ENCODE results near the gene C16orf54.
"Not testable (repeated sequence)": the region's sequence is repeated elsewhere in the genome, so short reads cannot be mapped to it uniquely, and the experiment has no call there.

The C16orf54 gene

DNA sequence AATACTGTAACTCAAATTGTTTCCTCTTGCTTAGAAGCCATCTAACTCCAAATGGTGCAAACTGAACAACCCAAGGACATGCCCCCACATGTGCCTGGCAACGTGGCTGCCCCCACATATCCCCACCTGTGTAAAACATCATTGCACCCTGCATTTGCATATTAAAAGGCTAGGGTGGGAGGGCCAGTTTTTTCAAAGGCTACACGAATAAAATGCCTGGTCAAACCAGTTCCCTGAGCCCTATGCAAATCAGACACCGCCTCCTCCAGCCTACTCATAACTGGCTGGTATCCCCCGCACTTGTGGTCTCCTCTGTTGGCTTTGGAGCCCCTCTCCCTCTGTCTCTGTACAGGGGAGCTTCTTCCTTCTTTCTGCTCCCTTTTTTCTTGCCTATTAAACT is 26.7 kb downstream of the C16orf54 start:
- peak overlapping the region; percentile 15; the same call in 1 of the 2 replicates for H3K27ac ChIP-seq (ENCODE audit: low read depth, low read length)
- no peaks in the 10 kb centered on the region for H3K27me3 ChIP-seq (ENCODE audit: insufficient read depth, low read length)
- H3K4me1 ChIP-seq (ENCODE audit: insufficient read depth, low read length): peaks cover 15% of the 10 kb centered on the region
- H3K36me3 ChIP-seq (ENCODE audit: insufficient read depth, low read length): peaks cover 51% of the 10 kb centered on the region
- H3K9ac ChIP-seq (ENCODE audit: low read depth, low read length): no peak overlapping the region
- 48% methylated on average over 4 of the region's 4 CpGs for WGBS
- no peaks in the 10 kb centered on the region for H3K9me3 ChIP-seq (ENCODE audit: insufficient read depth, low read depth, low read length)
- no peak overlapping the region for H3K4me3 ChIP-seq (ENCODE audit: low read length)

DNA sequence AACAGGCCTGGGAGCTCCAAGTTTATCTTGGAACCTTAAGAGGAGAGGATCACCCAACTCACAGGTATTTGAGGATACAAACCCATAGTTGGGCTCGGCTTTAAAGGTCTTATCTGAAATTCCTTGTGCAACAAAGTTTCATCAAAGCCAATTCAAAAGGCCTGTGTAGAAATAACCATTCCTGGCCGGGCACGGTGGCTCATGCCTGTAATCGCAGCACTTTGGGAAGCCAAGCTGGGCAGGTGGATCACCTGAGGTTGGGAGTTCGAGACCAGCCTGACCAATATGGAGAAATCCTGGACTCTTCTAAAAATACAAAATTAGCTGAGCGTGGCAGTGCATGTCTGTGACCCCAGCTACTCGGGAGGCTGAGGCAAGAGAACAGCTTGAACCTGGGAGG is 28.7 kb downstream of the C16orf54 start:
- Histone ChIP-seq H3K4me3 (ENCODE audit: low read length) (no peak overlapping the region), H3K4me1 (ENCODE audit: insufficient read depth, low read length) (peaks cover 23% of the 10 kb centered on the region), H3K9me3 (ENCODE audit: insufficient read depth, low read depth, low read length) (no peaks in the 10 kb centered on the region), H3K27me3 (ENCODE audit: insufficient read depth, low read length) (no peaks in the 10 kb centered on the region), H3K27ac (ENCODE audit: low read depth, low read length) (no peak overlapping the region), H3K9ac (ENCODE audit: low read depth, low read length) (no peak overlapping the region), H3K36me3 (ENCODE audit: insufficient read depth, low read length) (peaks cover 54% of the 10 kb centered on the region)
- 96% methylated on average over 7 of the region's 7 CpGs for WGBS

DNA sequence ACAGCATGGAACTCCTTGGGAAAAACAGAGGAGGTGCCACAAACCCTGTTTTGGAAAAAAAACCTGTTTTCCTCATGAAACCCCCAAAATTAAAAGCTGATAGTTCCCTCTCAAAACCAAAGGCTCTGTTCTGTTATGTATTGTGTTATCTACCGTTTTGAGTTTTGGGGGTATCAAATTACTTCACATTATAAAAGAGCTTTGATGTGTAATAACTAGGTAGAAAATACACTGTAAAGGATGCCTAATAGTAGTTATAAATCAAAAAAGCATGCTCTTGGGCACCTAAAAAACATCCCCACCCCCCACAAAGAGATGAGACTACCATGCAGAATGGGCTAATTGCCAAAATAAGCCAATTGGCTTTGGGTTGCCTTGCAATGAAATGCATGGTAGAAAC is 30.8 kb downstream of the C16orf54 start:
- Histone ChIP-seq H3K4me3 (ENCODE audit: low read length) (no peak overlapping the region), H3K36me3 (ENCODE audit: insufficient read depth, low read length) (peaks cover 69% of the 10 kb centered on the region), H3K9ac (ENCODE audit: low read depth, low read length) (no peak overlapping the region), H3K27ac (ENCODE audit: low read depth, low read length) (no peak overlapping the region; the same call in 1 of the 2 replicates), H3K4me1 (ENCODE audit: insufficient read depth, low read length) (peaks cover 33% of the 10 kb centered on the region), H3K27me3 (ENCODE audit: insufficient read depth, low read length) (no peaks in the 10 kb centered on the region), H3K9me3 (ENCODE audit: insufficient read depth, low read depth, low read length) (no peaks in the 10 kb centered on the region)
- no CpG with 5 or more reads among the region's 1 CpG for WGBS

DNA sequence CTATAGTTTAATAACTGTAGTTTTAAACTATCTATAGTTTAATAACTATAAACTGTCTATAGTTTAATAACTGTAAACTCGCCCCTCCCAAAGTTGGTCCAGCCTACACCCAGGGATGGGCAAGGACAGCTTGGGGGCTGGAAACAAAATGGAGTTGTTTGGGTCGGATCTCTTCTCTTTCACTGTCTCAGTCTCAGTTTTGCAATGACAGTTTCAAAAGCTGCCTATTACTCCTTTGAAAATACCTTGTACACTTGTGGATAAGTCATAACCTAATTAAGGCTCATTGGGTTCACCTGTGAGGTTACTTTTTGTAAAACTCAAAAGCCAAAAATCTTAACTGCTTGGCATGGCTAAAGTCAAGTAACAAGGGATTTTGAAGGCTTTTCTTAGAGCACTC is 31.4 kb downstream of the C16orf54 start:
- Histone ChIP-seq H3K4me3 (ENCODE audit: low read length) (no peak overlapping the region), H3K27me3 (ENCODE audit: insufficient read depth, low read length) (no peaks in the 10 kb centered on the region), H3K9ac (ENCODE audit: low read depth, low read length) (no peak overlapping the region), H3K9me3 (ENCODE audit: insufficient read depth, low read depth, low read length) (no peaks in the 10 kb centered on the region), H3K4me1 (ENCODE audit: insufficient read depth, low read length) (peaks cover 33% of the 10 kb centered on the region), H3K36me3 (ENCODE audit: insufficient read depth, low read length) (peaks cover 69% of the 10 kb centered on the region), H3K27ac (ENCODE audit: low read depth, low read length) (no peak overlapping the region)
- 100% methylated on average over 1 of the region's 2 CpGs for WGBS

DNA sequence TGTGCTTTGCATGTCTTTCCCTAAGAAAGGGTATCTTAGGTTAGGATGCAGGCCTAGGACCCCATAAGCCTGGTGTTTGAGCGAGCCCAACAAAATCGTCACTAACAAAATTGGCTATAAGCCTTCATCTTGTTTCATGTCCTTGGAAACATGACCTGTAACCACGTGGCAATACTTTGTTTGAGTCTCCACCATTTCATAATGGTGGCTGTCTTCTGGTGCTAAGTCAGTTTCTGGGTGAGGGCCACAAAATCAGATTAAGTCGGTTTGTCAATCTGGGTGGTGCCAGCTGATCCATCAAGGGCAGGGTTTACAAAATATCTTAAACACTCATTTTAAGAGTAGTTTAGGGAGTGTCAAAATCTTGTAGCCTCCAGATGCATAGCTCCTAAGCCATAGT is 33.0 kb downstream of the C16orf54 start:
- no peaks in the 10 kb centered on the region for H3K27me3 ChIP-seq (ENCODE audit: insufficient read depth, low read length)
- WGBS: 58% methylated on average over 4 of the region's 4 CpGs
- H3K9me3 ChIP-seq (ENCODE audit: insufficient read depth, low read depth, low read length): no peaks in the 10 kb centered on the region
- H3K9ac ChIP-seq (ENCODE audit: low read depth, low read length): no peak overlapping the region
- H3K4me3 ChIP-seq (ENCODE audit: low read length): no peak overlapping the region
- H3K36me3 ChIP-seq (ENCODE audit: insufficient read depth, low read length): peaks cover 63% of the 10 kb centered on the region
- H3K27ac ChIP-seq (ENCODE audit: low read depth, low read length): peak overlapping the region; percentile 41; the same call in 1 of the 2 replicates
- peaks cover 26% of the 10 kb centered on the region for H3K4me1 ChIP-seq (ENCODE audit: insufficient read depth, low read length)

DNA sequence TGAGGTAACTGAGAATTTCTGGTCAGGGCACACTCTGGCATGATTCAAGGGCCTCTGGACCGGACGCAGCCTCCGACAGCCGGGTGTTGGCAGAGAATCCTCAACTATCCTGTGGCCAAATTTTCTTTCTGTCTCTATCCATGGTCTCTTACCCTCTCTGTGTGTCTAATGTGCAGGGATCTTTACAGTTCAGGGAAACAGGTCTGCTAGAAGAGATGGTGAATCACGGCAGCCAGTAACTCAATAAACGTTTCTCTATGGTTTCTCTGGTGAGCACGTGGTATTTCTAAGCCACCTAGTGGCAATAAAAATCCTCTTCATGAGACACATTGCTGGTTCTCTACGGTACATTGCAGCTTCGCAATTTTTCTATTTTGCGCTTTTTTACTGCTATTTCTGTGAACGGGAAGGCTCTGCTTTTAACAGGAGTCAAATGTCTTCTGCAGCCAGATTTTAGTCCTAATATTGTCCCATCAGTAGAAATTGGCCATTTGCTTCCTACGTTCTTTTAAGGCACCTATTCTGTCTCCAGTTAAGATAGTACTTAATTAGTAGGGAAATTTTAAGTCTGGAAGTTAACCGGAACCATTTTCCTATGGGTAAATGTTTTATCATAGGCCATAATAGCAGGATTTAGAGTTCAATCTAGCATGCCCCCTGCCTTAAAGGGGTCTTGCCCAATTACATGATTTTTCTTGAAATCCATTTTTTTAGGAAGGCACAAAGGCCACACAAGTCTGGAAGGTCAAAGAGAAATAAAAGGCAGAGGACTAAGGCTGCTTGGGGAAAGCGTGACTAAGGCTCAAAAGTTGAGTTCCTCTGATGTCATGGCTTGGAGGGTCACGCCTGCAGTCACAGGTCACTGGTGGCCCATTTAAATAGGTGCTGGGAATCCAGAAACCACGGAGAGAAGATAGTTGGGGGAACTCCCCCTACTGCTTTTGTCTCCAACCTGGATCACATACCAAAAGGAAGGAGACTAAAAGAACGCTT is 35.3 kb downstream of the C16orf54 start:
- H3K27ac ChIP-seq (ENCODE audit: low read depth, low read length): peak overlapping the region; percentile 96
- WGBS: 10% methylated on average over 16 of the region's 17 CpGs
- peaks cover 26% of the 10 kb centered on the region for H3K4me1 ChIP-seq (ENCODE audit: insufficient read depth, low read length)
- peak overlapping the region; percentile 97 for H3K9ac ChIP-seq (ENCODE audit: low read depth, low read length)
- H3K4me3 ChIP-seq (ENCODE audit: low read length): peak overlapping the region; percentile 76
- no peaks in the 10 kb centered on the region for H3K27me3 ChIP-seq (ENCODE audit: insufficient read depth, low read length)
- peaks cover 42% of the 10 kb centered on the region for H3K36me3 ChIP-seq (ENCODE audit: insufficient read depth, low read length)
- H3K9me3 ChIP-seq (ENCODE audit: insufficient read depth, low read depth, low read length): no peaks in the 10 kb centered on the region

DNA sequence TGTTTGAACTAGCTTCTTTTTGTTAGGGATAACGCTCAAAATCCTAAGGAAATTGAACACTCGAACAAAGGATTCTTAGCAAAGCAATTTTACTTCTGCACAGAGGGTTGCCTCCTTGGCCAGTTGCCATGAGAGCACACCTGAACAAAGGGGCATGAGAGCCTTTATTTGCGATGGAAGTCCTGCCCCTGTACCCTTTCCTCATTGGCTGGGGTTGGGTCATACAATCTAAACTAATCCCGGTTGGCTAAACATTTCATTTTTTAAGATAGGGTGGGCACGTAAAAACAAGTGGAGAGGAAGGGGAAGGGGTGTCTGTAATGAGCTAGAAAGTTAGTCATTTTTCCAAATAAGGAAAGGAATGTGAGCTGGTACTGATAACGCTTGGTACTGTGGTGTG is 36.1 kb downstream of the C16orf54 start:
- H3K27ac ChIP-seq (ENCODE audit: low read depth, low read length): peak overlapping the region; percentile 96
- not testable (repeated sequence) for H3K9me3 ChIP-seq (ENCODE audit: insufficient read depth, low read depth, low read length); H3K27me3 ChIP-seq (ENCODE audit: insufficient read depth, low read length)
- WGBS: 1% methylated on average over 6 of the region's 6 CpGs
- H3K4me1 ChIP-seq (ENCODE audit: insufficient read depth, low read length): peaks cover 23% of the 10 kb centered on the region
- H3K9ac ChIP-seq (ENCODE audit: low read depth, low read length): peak overlapping the region; percentile 97
- peaks cover 34% of the 10 kb centered on the region for H3K36me3 ChIP-seq (ENCODE audit: insufficient read depth, low read length)
- peak overlapping the region; percentile 76 for H3K4me3 ChIP-seq (ENCODE audit: low read length)

DNA sequence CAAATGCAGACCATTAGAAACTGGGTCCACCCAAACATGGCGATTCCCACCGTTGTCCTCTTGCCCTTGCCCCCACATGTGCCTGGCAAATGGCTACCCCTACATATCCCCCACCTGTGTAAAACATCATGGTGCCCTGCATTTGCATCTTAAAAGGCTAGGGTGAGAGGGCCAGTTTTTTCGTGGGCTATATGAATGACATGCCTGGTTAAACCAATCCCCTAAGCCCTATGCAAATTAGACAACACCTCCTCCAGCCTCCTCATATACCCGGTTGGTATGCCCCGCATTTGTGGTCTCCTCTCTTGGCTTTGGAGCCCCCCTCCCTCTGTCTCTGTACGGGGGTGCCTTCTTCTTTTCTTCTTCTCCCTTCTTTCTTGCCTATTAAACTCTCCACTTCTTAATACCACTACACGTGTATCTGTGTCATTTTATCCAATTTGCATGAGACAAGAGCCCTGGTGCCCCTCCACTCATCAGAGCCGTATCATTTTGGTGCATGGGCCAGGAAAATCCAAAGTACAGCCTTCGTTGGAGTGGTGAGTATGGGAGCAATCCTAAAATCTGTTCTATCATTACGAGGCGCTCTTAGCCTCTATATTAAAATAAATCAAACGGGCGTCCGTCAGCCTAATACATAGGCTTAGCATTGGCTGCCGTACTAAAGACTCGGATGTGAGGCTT is 36.7 kb downstream of the C16orf54 start:
- peak overlapping the region; percentile 76 for H3K4me3 ChIP-seq (ENCODE audit: low read length)
- peaks cover 22% of the 10 kb centered on the region for H3K4me1 ChIP-seq (ENCODE audit: insufficient read depth, low read length)
- 2% methylated on average over 15 of the region's 16 CpGs for WGBS
- H3K27me3 ChIP-seq (ENCODE audit: insufficient read depth, low read length): no peaks in the 10 kb centered on the region
- peak overlapping the region; percentile 97 for H3K9ac ChIP-seq (ENCODE audit: low read depth, low read length)
- peaks cover 28% of the 10 kb centered on the region for H3K36me3 ChIP-seq (ENCODE audit: insufficient read depth, low read length)
- H3K9me3 ChIP-seq (ENCODE audit: insufficient read depth, low read depth, low read length): no peaks in the 10 kb centered on the region
- peak overlapping the region; percentile 96 for H3K27ac ChIP-seq (ENCODE audit: low read depth, low read length)

DNA sequence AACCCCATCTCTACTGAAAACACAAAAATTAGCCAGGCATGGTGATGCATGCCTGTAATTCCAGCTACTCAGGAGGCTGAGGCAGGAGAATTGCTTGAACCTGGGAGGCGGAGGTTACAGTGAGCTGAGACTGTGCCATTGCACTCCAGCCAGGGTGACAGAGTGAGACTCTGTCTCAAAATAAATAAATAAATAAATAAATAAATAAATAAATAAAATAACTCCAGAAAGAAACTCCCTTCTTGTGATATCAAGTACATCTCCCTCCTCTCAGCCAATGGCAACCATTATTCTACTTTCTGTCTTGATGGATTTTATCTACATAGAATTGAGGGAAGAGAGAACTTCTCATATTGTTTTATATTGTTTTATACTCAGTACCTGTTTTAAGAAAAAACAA is 38.6 kb downstream of the C16orf54 start:
- WGBS: 95% methylated on average over 1 of the region's 1 CpG
- H3K27me3 ChIP-seq (ENCODE audit: insufficient read depth, low read length): not testable (repeated sequence)

DNA sequence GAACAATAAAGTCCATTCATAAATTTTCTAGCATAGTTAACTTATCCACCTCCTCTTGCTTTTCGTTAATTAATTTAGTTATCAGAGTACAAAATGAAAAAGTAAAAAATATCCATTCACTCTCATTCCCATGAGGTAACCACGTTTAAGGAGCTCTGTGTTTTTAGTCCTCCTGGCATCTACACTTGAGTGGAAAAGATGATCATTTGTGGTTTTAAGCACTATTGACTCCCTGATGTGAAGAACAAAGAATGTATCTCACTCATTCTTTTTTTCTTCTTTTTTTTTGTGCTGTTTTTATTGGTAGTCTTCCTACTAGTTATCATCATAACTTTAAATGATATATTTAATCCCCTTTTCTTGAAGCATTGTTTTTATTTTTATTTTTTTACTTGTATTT is 40.8 kb downstream of the C16orf54 start:
- H3K9ac ChIP-seq (ENCODE audit: low read depth, low read length): no peak overlapping the region
- H3K27me3 ChIP-seq (ENCODE audit: insufficient read depth, low read length): no peaks in the 10 kb centered on the region
- peaks cover 3% of the 10 kb centered on the region; the same call in 1 of the 2 replicates for H3K4me1 ChIP-seq (ENCODE audit: insufficient read depth, low read length)
- H3K27ac ChIP-seq (ENCODE audit: low read depth, low read length): no peak overlapping the region
- H3K4me3 ChIP-seq (ENCODE audit: low read length): no peak overlapping the region
- H3K9me3 ChIP-seq (ENCODE audit: insufficient read depth, low read depth, low read length): no peaks in the 10 kb centered on the region
- no peaks in the 10 kb centered on the region for H3K36me3 ChIP-seq (ENCODE audit: insufficient read depth, low read length)
- WGBS: 50% methylated on average over 1 of the region's 2 CpGs

More for the DNA sequence above, 38.6 kb downstream of the C16orf54 start:
- not testable (repeated sequence) for H3K9me3 ChIP-seq (ENCODE audit: insufficient read depth, low read depth, low read length); H3K27ac ChIP-seq (ENCODE audit: low read depth, low read length); H3K4me3 ChIP-seq (ENCODE audit: low read length); H3K9ac ChIP-seq (ENCODE audit: low read depth, low read length)
- Histone ChIP-seq H3K4me1 (ENCODE audit: insufficient read depth, low read length) (peaks cover 13% of the 10 kb centered on the region), H3K36me3 (ENCODE audit: insufficient read depth, low read length) (peaks cover 15% of the 10 kb centered on the region)

DNA sequence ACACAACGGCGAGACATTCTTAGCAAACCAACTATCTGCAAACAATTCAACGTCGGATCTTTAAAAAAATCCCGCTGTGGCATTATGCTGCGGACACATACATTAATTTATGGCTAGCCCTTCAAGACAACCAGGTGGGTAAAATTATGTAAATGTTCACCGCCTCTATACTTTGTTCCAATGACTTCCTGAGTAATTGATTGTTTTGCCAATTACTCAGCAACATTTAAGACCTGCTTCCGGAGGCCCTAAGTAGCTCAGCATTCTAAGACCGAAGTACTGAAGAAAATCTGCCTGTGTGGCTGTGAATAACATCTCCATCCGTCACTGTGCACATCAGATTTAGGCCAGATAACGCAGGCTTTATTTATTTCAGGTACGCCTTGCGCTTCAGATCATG is 43.5 kb downstream of the C16orf54 start:
- H3K4me3 ChIP-seq (ENCODE audit: low read length): no peak overlapping the region

More for the DNA sequence above, 43.5 kb downstream of the C16orf54 start:
- Histone ChIP-seq H3K9ac (ENCODE audit: low read depth, low read length) (no peak overlapping the region), H3K27ac (ENCODE audit: low read depth, low read length) (no peak overlapping the region), H3K27me3 (ENCODE audit: insufficient read depth, low read length) (no peaks in the 10 kb centered on the region), H3K36me3 (ENCODE audit: insufficient read depth, low read length) (peaks cover 10% of the 10 kb centered on the region), H3K9me3 (ENCODE audit: insufficient read depth, low read depth, low read length) (peaks cover 6% of the 10 kb centered on the region; the same call in 1 of the 2 replicates), H3K4me1 (ENCODE audit: insufficient read depth, low read length) (peaks cover 6% of the 10 kb centered on the region; the same call in 1 of the 2 replicates)
- WGBS: 82% methylated on average over 13 of the region's 13 CpGs

All from HUES64 (cell line).